Cardiac muscle cell (in vitro differentiated cells and primary cell): ENCODE results near the gene EPN2. TPM values are rescaled to one million over a fixed set of nuclear protein-coding genes. Genes with fewer than 3 reads are reported as not detected.

Source experiments
- DNase-seq, 2 donors: peaks; one replicate each; pipeline versions ENCODE4 v3.0.0 to v3.0.0-alpha.2; 2010 to 2017; ENCODE audit warnings: low read depth in 1 of 2, low spot score in 1 of 2
- H3K27ac ChIP-seq: fragments of 200-600 bp; sonication (generic); 2 replicates; pipeline ENCODE4 v1.5.1; 2016
- H3K27me3 ChIP-seq: fragments of 200-600 bp; sonication (generic); 2 replicates; pipeline ENCODE4 v1.6.0; 2016; ENCODE audit warnings: control low read depth
- H3K36me3 ChIP-seq: fragments of 200-600 bp; sonication (generic); 2 replicates; pipeline ENCODE4 v1.5.1; 2016; ENCODE audit warnings: control low read depth
- H3K4me1 ChIP-seq: fragments of 200-600 bp; sonication (generic); 2 replicates; pipeline ENCODE4 v1.8.1; 2017; ENCODE audit warnings: low read depth, mild to moderate bottlenecking, mixed run types
- H3K4me3 ChIP-seq: fragments of 200-600 bp; sonication (generic); 2 replicates; pipeline ENCODE4 v1.5.1; 2016; ENCODE audit warnings: mild to moderate bottlenecking
- H3K9me3 ChIP-seq: fragments of 200-600 bp; sonication (generic); 2 replicates; pipeline ENCODE4 v1.5.1; 2017; ENCODE audit warnings: low read depth, mild to moderate bottlenecking, control low read depth
- CTCF ChIP-seq: IDR thresholded peaks from 2 replicates; pipeline ENCODE4 v1.5.1; 2012; ENCODE audit warnings: low read depth, mild to moderate bottlenecking, low read length
- polyA plus RNA-seq: library from polyadenylated mRNA; unstranded; fragments of >200 nt; fragmentation: Nextera tagmentation; extraction: Ambion mirVana; gene quantifications from 2 replicates; pipeline ENCODE4 v1.2.1, GENCODE V29; 2016
- total RNA-seq: library from RNA; depleted of rRNA; stranded (reverse); fragments of >200 nt; gene quantifications from 2 replicates; pipeline ENCODE4 v1.2.3, GENCODE V29; 2016

EPN2 gene
- total and polyA plus RNA-seq, 2 experiments from 2014 or later = 43.5 to 45.5 TPM

- Histone ChIP-seq H3K9me3 (no peaks in the 10 kb centered on the region), H3K27ac (no peak overlapping the region), H3K4me3 (no peak overlapping the region), H3K36me3 (no peaks in the 10 kb centered on the region), H3K27me3 (no peaks in the 10 kb centered on the region), H3K4me1 (peaks cover 5% of the 10 kb centered on the region)
- DNase-seq = no peak
- no peak for TF ChIP-seq CTCF
These were observed 71.2 kb downstream of the EPN2 start for GRCh38 chr17:19308398-19308797.

- TF ChIP-seq CTCF = no peak
- Histone ChIP-seq H3K36me3 (no peaks in the 10 kb centered on the region), H3K9me3 (no peaks in the 10 kb centered on the region), H3K27ac (no peak overlapping the region), H3K4me1 (peaks cover 5% of the 10 kb centered on the region), H3K27me3 (no peaks in the 10 kb centered on the region), H3K4me3 (no peak overlapping the region)
- no peak for DNase-seq
These were observed 72.5 kb downstream of the EPN2 start for GRCh38 chr17:19309701-19310100.

GRCh38 chr17:19310151-19310550 is 73.0 kb downstream of the EPN2 start:
- no peak overlapping the region for H3K27ac ChIP-seq
- no peak for TF ChIP-seq CTCF
- H3K27me3 ChIP-seq = no peaks in the 10 kb centered on the region
- DNase-seq = no peak
- no peak overlapping the region for H3K4me3 ChIP-seq
- no peaks in the 10 kb centered on the region for H3K36me3 ChIP-seq
- H3K9me3 ChIP-seq = no peaks in the 10 kb centered on the region
- H3K4me1 ChIP-seq = peaks cover 5% of the 10 kb centered on the region

- no peak for TF ChIP-seq CTCF
- Histone ChIP-seq H3K4me3 (no peak overlapping the region), H3K36me3 (peaks cover 3% of the 10 kb centered on the region), H3K9me3 (no peaks in the 10 kb centered on the region), H3K27ac (no peak overlapping the region), H3K27me3 (no peaks in the 10 kb centered on the region), H3K4me1 (peaks cover 5% of the 10 kb centered on the region)
- no peak for DNase-seq
These were observed 73.8 kb downstream of the EPN2 start for GRCh38 chr17:19311016-19311415.

GRCh38 chr17:19311421-19312215 is 74.5 kb downstream of the EPN2 start:
- no peaks in the 10 kb centered on the region for H3K9me3 ChIP-seq
- H3K27me3 ChIP-seq = no peaks in the 10 kb centered on the region
- H3K36me3 ChIP-seq = peaks cover 3% of the 10 kb centered on the region
- H3K4me1 ChIP-seq = peaks cover 5% of the 10 kb centered on the region
- DNase-seq = peak in 1 of 2 donors; percentile 59
- H3K4me3 ChIP-seq = no peak overlapping the region
- H3K27ac ChIP-seq = no peak overlapping the region
- TF ChIP-seq CTCF = no peak
